ENCODE measurements around the gene TLE1.
"Not testable (repeated sequence)": the region's sequence is repeated elsewhere in the genome, so short reads cannot be mapped to it uniquely, and the experiment has no call there.

Gene TLE1

DNA sequence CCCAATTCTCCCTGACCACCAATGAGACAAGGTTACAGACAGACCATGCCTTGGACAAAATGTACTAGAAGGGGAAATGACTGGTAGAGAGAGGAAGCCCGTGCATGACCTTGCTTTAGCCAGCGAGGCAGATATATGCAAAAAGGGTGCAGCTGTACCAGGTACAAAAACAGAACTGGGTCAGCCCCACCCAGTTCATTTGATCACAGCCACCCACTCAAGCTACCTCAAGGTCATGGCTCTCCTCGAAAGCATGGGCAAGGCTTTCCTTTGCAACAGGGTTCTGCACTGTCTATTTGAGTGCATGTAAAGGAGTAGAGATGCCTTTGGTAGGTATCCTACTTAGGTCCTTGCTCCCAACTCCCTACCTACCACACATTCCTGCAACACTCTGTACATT lies 33.3 kb downstream of the TLE1 start:
- intact Hi-C loops (cut with micrococcal nuclease), result no loop called here
- peaks cover 19% of the 10 kb centered on the region for H3K4me1 Mint-ChIP-seq (ENCODE audit: low read depth)
- H3K4me3 Mint-ChIP-seq, result no peak overlapping the region
- H3K36me3 Mint-ChIP-seq (ENCODE audit: low read depth), result no peaks in the 10 kb centered on the region
- no peak overlapping the region for H3K27ac Mint-ChIP-seq
- H3K27me3 Mint-ChIP-seq, result no peaks in the 10 kb centered on the region
- H3K9me3 Mint-ChIP-seq, result no peaks in the 10 kb centered on the region

DNA sequence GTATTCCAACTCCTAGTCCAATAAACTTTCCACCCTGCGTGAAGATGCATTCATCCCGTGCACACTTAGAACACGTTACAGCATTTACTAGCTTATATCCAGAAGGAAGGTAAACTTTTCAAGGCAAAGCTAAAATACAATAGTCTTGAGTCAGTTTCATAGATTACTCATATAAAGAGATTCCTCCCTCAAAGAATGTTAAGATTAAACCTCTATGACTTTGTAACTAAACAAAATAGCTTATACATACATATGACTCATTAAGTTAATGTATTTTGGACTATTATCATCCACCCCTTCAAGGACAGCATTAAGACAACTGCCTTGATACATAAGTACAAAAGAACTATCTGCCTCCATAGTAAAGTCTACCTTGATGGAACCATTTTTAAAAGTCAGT lies 36.1 kb downstream of the TLE1 start:
- H3K36me3 Mint-ChIP-seq (ENCODE audit: low read depth), result no peaks in the 10 kb centered on the region
- no peaks in the 10 kb centered on the region for H3K9me3 Mint-ChIP-seq
- H3K27me3 Mint-ChIP-seq, result no peaks in the 10 kb centered on the region
- intact Hi-C loops (cut with micrococcal nuclease), result no loop called here
- H3K4me1 Mint-ChIP-seq (ENCODE audit: low read depth), result peaks cover 19% of the 10 kb centered on the region
- H3K4me3 Mint-ChIP-seq, result no peak overlapping the region
- no peak overlapping the region for H3K27ac Mint-ChIP-seq

- Mint-ChIP-seq H3K4me3 (no peak overlapping the region), H3K36me3 (ENCODE audit: low read depth) (no peaks in the 10 kb centered on the region), H3K27me3 (no peaks in the 10 kb centered on the region), H3K4me1 (ENCODE audit: low read depth) (peaks cover 19% of the 10 kb centered on the region), H3K27ac (no peak overlapping the region), H3K9me3 (no peaks in the 10 kb centered on the region)
- intact Hi-C loops (cut with micrococcal nuclease), result no loop called here
Observed at GRCh38 chr9:81652058-81652687, 37.2 kb downstream of the TLE1 start.

DNA sequence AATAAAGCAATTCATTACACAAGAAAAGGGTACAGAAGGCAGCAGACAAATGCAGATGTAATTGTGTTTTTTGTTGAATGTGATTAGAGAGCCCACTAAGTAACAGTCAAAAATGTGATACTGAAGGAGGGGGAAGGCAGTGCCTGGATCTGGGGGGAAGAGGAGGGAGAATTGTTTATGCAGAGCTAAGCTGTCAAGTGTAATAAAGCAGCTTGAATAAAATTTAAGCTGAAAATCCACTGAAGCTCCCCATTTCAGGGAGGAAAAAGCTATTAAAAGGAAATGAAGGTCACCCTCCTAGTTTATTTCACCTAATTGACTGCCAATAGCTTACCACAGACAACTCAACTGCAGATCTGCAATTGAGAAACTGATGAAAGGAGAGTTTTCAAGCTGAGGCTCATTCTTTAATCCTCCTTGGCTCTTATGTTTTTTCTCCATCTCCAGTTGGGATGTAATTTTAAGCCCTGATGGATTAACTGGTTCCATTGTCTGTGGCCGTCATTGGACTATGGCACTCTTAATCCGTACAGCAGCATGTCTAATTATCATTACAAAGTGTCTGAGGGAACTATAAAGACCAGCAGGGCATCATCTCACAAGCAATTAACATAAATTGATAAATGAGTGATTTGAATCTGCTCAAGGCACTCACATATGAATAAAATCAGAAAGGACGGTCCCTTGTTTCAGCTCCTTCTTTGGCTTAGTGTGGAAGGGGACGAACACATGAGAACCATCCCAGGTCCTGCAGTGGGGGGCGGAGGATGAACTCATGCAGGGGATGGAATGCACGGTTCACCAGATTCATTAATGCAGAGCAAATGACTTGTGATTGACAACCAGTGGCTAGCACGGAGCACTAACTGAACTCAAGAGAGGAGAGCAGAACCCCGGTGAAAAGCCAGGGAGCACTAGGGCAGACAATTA lies 38.5 kb downstream of the TLE1 start:
- H3K4me1 Mint-ChIP-seq (ENCODE audit: low read depth), result peaks cover 6% of the 10 kb centered on the region
- intact Hi-C loops (cut with micrococcal nuclease), result no loop called here
- no peak overlapping the region for H3K4me3 Mint-ChIP-seq
- no peaks in the 10 kb centered on the region for H3K36me3 Mint-ChIP-seq (ENCODE audit: low read depth)
- H3K27me3 Mint-ChIP-seq, result no peaks in the 10 kb centered on the region
- no peaks in the 10 kb centered on the region for H3K9me3 Mint-ChIP-seq
- no peak overlapping the region for H3K27ac Mint-ChIP-seq

- no peaks in the 10 kb centered on the region for H3K27me3 Mint-ChIP-seq
- no peaks in the 10 kb centered on the region for H3K9me3 Mint-ChIP-seq
- no peak overlapping the region for H3K4me3 Mint-ChIP-seq
- H3K36me3 Mint-ChIP-seq (ENCODE audit: low read depth), result no peaks in the 10 kb centered on the region
- intact Hi-C loops (cut with micrococcal nuclease), result no loop called here
- H3K4me1 Mint-ChIP-seq (ENCODE audit: low read depth), result no peaks in the 10 kb centered on the region
- no peak overlapping the region for H3K27ac Mint-ChIP-seq
Observed at GRCh38 chr9:81649475-81650240, 39.7 kb downstream of the TLE1 start.

DNA sequence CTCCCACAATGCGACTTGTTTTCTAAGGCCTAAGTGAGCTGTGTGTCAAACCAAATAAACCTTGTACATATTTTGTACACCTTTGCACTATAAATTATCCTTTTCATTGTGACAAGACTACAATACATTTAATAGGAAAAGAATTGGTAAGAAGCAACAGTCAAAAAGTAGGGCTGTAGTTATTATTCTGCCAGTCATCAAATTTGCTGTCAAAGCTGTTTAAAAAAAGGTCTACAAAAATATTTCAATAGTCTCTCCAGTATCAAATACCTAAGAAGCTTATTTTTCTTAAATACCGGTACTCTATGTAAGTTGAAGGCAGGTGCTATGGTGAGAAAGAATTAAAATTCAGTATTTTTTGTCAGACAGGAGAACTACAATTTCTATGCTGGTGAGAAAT lies 40.5 kb downstream of the TLE1 start:
- Mint-ChIP-seq H3K27ac (no peak overlapping the region), H3K4me1 (ENCODE audit: low read depth) (no peaks in the 10 kb centered on the region), H3K36me3 (ENCODE audit: low read depth) (no peaks in the 10 kb centered on the region), H3K4me3 (no peak overlapping the region), H3K9me3 (no peaks in the 10 kb centered on the region), H3K27me3 (no peaks in the 10 kb centered on the region)
- intact Hi-C loops (cut with micrococcal nuclease), result no loop called here

DNA sequence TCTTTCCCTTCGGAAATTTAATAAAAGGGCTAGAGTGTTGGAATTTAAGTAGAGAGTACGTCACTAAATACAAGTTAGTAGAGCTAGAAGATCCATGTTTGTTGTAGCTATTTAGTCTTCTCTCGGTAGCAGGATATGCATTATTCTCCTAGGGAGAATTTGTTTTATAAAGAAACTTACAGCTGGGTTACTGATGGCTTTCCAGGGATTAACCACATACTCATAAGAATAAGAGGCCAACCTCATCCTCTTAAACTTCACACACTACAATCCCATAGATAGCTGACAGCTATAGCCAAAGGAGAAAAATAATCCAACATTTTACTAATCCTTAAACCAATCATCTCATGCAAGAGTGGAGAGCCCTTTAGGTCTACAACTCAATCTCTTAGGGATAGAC lies 43.0 kb downstream of the TLE1 start:
- no peaks in the 10 kb centered on the region for H3K36me3 Mint-ChIP-seq (ENCODE audit: low read depth)

GRCh38 chr9:81644513-81644912 lies 44.8 kb downstream of the TLE1 start:
- intact Hi-C loops (cut with micrococcal nuclease); H3K36me3 Mint-ChIP-seq (ENCODE audit: low read depth); H3K9me3 Mint-ChIP-seq; H3K27ac Mint-ChIP-seq; H3K27me3 Mint-ChIP-seq; H3K4me3 Mint-ChIP-seq; H3K4me1 Mint-ChIP-seq (ENCODE audit: low read depth): not testable (repeated sequence)

More for the DNA sequence above, 43.0 kb downstream of the TLE1 start:
- no peaks in the 10 kb centered on the region for H3K4me1 Mint-ChIP-seq (ENCODE audit: low read depth)
- H3K9me3 Mint-ChIP-seq, result no peaks in the 10 kb centered on the region
- no peak overlapping the region for H3K4me3 Mint-ChIP-seq
- no peaks in the 10 kb centered on the region for H3K27me3 Mint-ChIP-seq
- no peak overlapping the region for H3K27ac Mint-ChIP-seq
- intact Hi-C loops (cut with micrococcal nuclease), result no loop called here

- H3K9me3 Mint-ChIP-seq, result no peaks in the 10 kb centered on the region
- no peak overlapping the region for H3K4me3 Mint-ChIP-seq
- H3K27ac Mint-ChIP-seq, result no peak overlapping the region
- no peaks in the 10 kb centered on the region for H3K27me3 Mint-ChIP-seq
- intact Hi-C loops (cut with micrococcal nuclease), result no loop called here
- no peaks in the 10 kb centered on the region for H3K36me3 Mint-ChIP-seq (ENCODE audit: low read depth)
- no peaks in the 10 kb centered on the region for H3K4me1 Mint-ChIP-seq (ENCODE audit: low read depth)
Observed at GRCh38 chr9:81637276-81637675, 52.1 kb downstream of the TLE1 start.

DNA sequence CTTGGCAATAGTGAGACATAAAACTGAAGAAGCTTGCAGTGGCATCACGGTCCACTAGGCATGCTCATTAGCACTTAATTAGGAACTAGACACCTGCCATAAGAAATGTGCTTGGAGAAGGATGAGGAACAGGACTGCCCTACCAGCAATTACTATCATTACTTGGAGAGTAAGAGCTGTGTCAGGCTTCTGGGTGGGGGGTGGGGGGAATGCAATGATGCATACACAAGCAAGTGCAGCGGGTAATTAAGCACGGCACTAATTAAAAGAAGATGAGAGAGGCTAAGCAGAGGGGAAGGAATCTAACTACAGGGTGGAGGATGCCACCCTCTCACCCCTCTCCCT lies 53.1 kb downstream of the TLE1 start:
- H3K9me3 Mint-ChIP-seq, result no peaks in the 10 kb centered on the region
- intact Hi-C loops (cut with micrococcal nuclease), result no loop called here
- no peaks in the 10 kb centered on the region for H3K36me3 Mint-ChIP-seq (ENCODE audit: low read depth)
- H3K4me1 Mint-ChIP-seq (ENCODE audit: low read depth), result no peaks in the 10 kb centered on the region
- no peak overlapping the region for H3K4me3 Mint-ChIP-seq
- H3K27me3 Mint-ChIP-seq, result no peaks in the 10 kb centered on the region
- no peak overlapping the region for H3K27ac Mint-ChIP-seq

- H3K36me3 Mint-ChIP-seq (ENCODE audit: low read depth), result no peaks in the 10 kb centered on the region
- intact Hi-C loops (cut with micrococcal nuclease), result no loop called here
- H3K27me3 Mint-ChIP-seq, result no peaks in the 10 kb centered on the region
- no peak overlapping the region for H3K27ac Mint-ChIP-seq
- H3K4me3 Mint-ChIP-seq, result no peak overlapping the region
- H3K9me3 Mint-ChIP-seq, result no peaks in the 10 kb centered on the region
- no peaks in the 10 kb centered on the region for H3K4me1 Mint-ChIP-seq (ENCODE audit: low read depth)
Observed at GRCh38 chr9:81635521-81636254, 53.7 kb downstream of the TLE1 start.

DNA sequence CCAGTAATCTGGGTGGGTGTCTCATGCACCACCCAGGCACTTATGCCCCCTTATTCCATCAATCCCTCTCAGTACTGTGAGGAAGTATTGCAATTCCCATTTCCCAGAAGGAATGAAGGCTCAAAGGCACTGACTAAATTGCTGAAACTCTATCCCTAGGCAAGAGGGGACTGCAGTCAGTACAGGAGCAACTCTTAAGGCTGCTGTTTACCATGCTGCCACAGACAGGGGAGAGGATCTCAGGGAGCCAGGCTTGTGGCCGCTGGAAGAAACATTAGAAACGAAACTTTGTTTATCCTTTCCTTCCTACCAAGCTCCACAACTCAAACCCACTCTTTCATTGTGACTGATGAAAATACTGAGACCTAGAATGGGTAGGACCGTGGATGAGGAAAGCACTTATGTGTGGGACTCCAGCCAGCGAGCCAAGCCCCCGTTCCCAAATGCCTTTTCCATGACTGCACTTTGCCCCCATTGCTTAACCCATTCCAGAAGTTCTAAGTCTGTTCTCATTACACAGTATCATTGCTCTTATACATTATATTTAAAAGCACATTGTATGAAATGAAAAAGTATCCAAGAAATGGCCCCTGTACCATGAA lies 54.3 kb downstream of the TLE1 start:
- Mint-ChIP-seq H3K27ac (no peak overlapping the region), H3K4me3 (no peak overlapping the region), H3K36me3 (ENCODE audit: low read depth) (no peaks in the 10 kb centered on the region), H3K4me1 (ENCODE audit: low read depth) (no peaks in the 10 kb centered on the region), H3K27me3 (no peaks in the 10 kb centered on the region), H3K9me3 (no peaks in the 10 kb centered on the region)
- intact Hi-C loops (cut with micrococcal nuclease), result no loop called here

DNA sequence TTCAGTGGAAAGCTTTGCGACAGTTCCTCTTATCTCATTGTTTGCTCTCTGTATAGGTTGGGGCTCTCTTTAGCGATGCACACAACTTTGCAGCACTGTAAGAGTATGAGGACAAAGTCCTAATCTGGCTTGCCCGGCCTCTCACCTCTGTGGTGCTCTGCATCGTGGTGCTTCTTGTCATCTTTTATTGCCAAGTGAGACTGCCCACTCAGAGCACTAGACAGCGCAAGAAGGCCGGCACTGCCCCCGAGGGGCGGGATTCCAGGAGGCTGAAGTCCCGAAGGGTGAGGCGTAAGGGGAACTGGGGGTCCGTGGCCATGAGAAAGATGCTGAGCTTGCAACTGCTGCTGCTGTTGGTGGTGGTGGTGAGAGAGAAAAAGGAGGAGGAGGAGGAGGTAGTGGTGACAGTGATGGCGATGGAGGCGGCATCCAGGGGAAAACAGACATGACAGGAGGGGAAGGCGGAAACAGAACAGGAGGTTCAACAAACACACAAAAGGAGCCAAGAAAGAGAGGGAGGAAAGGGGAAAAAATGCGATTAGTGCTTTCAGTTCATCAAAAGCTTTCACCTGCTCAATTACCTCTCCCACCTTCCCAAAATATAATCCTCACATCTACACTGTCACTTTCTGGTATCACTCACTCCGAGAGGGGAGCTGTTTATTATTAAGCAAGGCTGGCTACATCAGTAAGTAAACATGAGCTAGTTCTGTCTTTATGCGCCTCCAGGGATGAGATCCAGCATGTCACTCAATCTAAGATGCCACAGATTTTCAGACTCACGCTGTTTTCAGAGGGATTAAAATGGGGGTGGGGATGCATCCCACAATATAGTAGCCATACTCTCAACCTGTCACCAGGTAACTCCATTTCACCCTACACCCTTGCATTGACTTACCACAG lies 55.1 kb downstream of the TLE1 start:
- no peak overlapping the region for H3K4me3 Mint-ChIP-seq
- H3K27me3 Mint-ChIP-seq, result no peaks in the 10 kb centered on the region
- H3K36me3 Mint-ChIP-seq (ENCODE audit: low read depth), result no peaks in the 10 kb centered on the region
- intact Hi-C loops (cut with micrococcal nuclease), result no loop called here
- no peaks in the 10 kb centered on the region for H3K4me1 Mint-ChIP-seq (ENCODE audit: low read depth)
- no peaks in the 10 kb centered on the region for H3K9me3 Mint-ChIP-seq
- no peak overlapping the region for H3K27ac Mint-ChIP-seq

All from dendritic cell treated with granulocyte-macrophage colony-stimulating factor and Interleukin-4, amounts not matched to agents 40 ng/mL and 50 ng/mL, for 4 days (primary cell).